GM21515 (cell line): ENCODE data around the gene CNTNAP5.
"Not testable (repeated sequence)": the region's sequence is repeated elsewhere in the genome, so short reads cannot be mapped to it uniquely, and the experiment has no call there.

Experiments used
- ATAC-seq: cut with Tn5 transposase; IDR thresholded peaks from one replicate; pipeline ENCODE4 v1.9.1; 2021; ENCODE audit not compliant: unreplicated experiment

CNTNAP5 gene

GRCh38 chr2:124317628-124318027 lies 292.5 kb downstream of the CNTNAP5 start:
- no peak for ATAC-seq

GRCh38 chr2:124318913-124319312 lies 293.8 kb downstream of the CNTNAP5 start:
- no peak for ATAC-seq

GRCh38 chr2:124319577-124319976 lies 294.5 kb downstream of the CNTNAP5 start:
- no peak for ATAC-seq

- no peak for ATAC-seq
Observed at GRCh38 chr2:124320051-124320688, 295.1 kb downstream of the CNTNAP5 start.

GRCh38 chr2:124323321-124323720 lies 298.2 kb downstream of the CNTNAP5 start:
- ATAC-seq, result no peak

GRCh38 chr2:124325667-124326440 lies 300.8 kb downstream of the CNTNAP5 start:
- ATAC-seq, result no peak

GRCh38 chr2:124327303-124327702 lies 302.2 kb downstream of the CNTNAP5 start:
- no peak for ATAC-seq

GRCh38 chr2:124328397-124328796 lies 303.3 kb downstream of the CNTNAP5 start:
- ATAC-seq, result no peak

GRCh38 chr2:124333784-124334183 lies 308.7 kb downstream of the CNTNAP5 start:
- no peak for ATAC-seq

GRCh38 chr2:124335058-124335457 lies 310.0 kb downstream of the CNTNAP5 start:
- ATAC-seq, result no peak

- no peak for ATAC-seq
Observed at GRCh38 chr2:124339709-124340108, 314.6 kb downstream of the CNTNAP5 start.

- no peak for ATAC-seq
Observed at GRCh38 chr2:124343827-124344498, 318.9 kb downstream of the CNTNAP5 start.

- ATAC-seq, result no peak
Observed at GRCh38 chr2:124347209-124347608, 322.1 kb downstream of the CNTNAP5 start.

- ATAC-seq, result no peak
Observed at GRCh38 chr2:124353656-124354055, 328.6 kb downstream of the CNTNAP5 start.

GRCh38 chr2:124354466-124354865 lies 329.4 kb downstream of the CNTNAP5 start:
- ATAC-seq, result no peak

- not testable (repeated sequence) for ATAC-seq
Observed at GRCh38 chr2:124361966-124362365, 336.9 kb downstream of the CNTNAP5 start.

GRCh38 chr2:124369181-124369580 lies 344.1 kb downstream of the CNTNAP5 start:
- ATAC-seq, result no peak

- no peak for ATAC-seq
Observed at GRCh38 chr2:124380221-124380749, 355.2 kb downstream of the CNTNAP5 start.

- no peak for ATAC-seq
Observed at GRCh38 chr2:124382067-124382618, 357.1 kb downstream of the CNTNAP5 start.

- no peak for ATAC-seq
Observed at GRCh38 chr2:124395961-124396360, 370.9 kb downstream of the CNTNAP5 start.

GRCh38 chr2:124402274-124402673 lies 377.2 kb downstream of the CNTNAP5 start:
- no peak for ATAC-seq
